Body of pancreas (tissue), 4 donors: ENCODE data around the gene EMX1.

Source experiments
- POLR2A ChIP-seq, 3 donors: fragments of 450-650 bp; IDR thresholded peaks; one replicate each; pipeline ENCODE4 v1.6.1; 2016; ENCODE audit warnings: antibody characterized with exemption in 3 of 3, mild to moderate bottlenecking in 2 of 3
- TF ChIP-seq, protein P1 (sequence below), 7 experiments: fragments of 450-650 bp in 4 of 7; fragments of 200-600 bp in 3 of 7; sonication (generic) in 3 of 7; IDR thresholded peaks; one replicate each; pipeline ENCODE4 v1.5.1; 2016 to 2019; ENCODE audit warnings: antibody characterized with exemption in 7 of 7

DNA sequence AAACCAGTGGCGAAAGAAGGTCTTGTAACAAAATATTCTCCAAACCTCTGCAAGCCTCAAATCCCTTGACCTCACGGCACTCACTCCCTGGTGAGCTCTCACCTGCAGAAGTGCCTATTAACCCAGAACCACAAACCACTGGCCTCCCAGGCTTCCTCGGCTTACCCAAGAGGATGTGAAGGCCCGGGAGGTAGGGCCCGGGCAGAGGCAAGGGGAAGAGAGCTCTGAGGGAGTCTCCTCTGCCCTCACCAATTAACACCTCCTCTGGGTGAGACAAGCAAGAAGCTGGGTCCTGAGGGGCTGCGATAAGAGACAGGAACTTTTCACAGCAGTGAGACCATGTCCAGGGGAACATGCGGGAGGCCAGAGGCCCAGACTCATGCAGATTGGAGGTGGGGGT lies 53.7 kb downstream of the EMX1 start:
- TF ChIP-seq, protein P1, sequence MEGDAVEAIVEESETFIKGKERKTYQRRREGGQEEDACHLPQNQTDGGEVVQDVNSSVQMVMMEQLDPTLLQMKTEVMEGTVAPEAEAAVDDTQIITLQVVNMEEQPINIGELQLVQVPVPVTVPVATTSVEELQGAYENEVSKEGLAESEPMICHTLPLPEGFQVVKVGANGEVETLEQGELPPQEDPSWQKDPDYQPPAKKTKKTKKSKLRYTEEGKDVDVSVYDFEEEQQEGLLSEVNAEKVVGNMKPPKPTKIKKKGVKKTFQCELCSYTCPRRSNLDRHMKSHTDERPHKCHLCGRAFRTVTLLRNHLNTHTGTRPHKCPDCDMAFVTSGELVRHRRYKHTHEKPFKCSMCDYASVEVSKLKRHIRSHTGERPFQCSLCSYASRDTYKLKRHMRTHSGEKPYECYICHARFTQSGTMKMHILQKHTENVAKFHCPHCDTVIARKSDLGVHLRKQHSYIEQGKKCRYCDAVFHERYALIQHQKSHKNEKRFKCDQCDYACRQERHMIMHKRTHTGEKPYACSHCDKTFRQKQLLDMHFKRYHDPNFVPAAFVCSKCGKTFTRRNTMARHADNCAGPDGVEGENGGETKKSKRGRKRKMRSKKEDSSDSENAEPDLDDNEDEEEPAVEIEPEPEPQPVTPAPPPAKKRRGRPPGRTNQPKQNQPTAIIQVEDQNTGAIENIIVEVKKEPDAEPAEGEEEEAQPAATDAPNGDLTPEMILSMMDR (IDR thresholded peaks at IDR 0.05), result no peak
- TF ChIP-seq POLR2A (IDR thresholded peaks at IDR 0.05), result no peak
